Ascending aorta (tissue), 2 donors: ENCODE data around the gene BOC. TPM values are rescaled to one million over a fixed set of nuclear protein-coding genes. Genes with fewer than 3 reads are reported as not detected.

Source experiments
- DNase-seq, 2 donors: peaks; one replicate each; pipeline ENCODE4 v3.0.0-alpha.2; 2019; ENCODE audit warnings: low spot score in 2 of 2
- H3K27ac ChIP-seq, 2 donors: fragments of 200-600 bp; sonication (generic); one replicate each; pipeline ENCODE4 v1.5.1; 2016 to 2017; ENCODE audit warnings: mild to moderate bottlenecking in 1 of 2
- H3K27me3 ChIP-seq: fragments of 200-600 bp; sonication (generic); one replicate; pipeline ENCODE4 v1.5.1; 2017
- H3K36me3 ChIP-seq, 2 donors: fragments of 200-600 bp; sonication (generic); one replicate each; pipeline ENCODE4 v1.5.1; 2016
- H3K4me1 ChIP-seq, 2 donors: fragments of 200-600 bp; sonication (generic); one replicate each; pipeline ENCODE4 v1.5.1; 2016 to 2017; ENCODE audit warnings: mild to moderate bottlenecking in 1 of 2
- H3K4me3 ChIP-seq, 2 donors: fragments of 200-600 bp; sonication (generic); one replicate each; pipeline ENCODE4 v1.5.1; 2016 to 2017; ENCODE audit warnings: mild to moderate bottlenecking in 1 of 2
- H3K9me3 ChIP-seq, 2 donors: fragments of 200-600 bp; sonication (generic); one replicate each; pipeline ENCODE4 v1.5.1; 2016
- intact Hi-C: fragments of 100-400 bp; cut with DNase I; formaldehyde crosslinking; loops from one replicate; pipeline ENCODE4 v1.15.1; 2023
- total RNA-seq: library from RNA; depleted of rRNA; stranded (reverse); fragments of >200 nt; gene quantifications from one replicate; pipeline ENCODE4 v1.1.0, GENCODE V29; 2016
- TF ChIP-seq, protein P1 (sequence below), 3 experiments: fragments of 200-600 bp in 2 of 3; fragments of 450-650 bp in 1 of 3; sonication (generic) in 2 of 3; IDR thresholded peaks; one replicate each; pipeline ENCODE4 v1.5.1; 2016 to 2019; ENCODE audit warnings: antibody characterized with exemption in 3 of 3, mild to moderate bottlenecking in 1 of 3, moderate library complexity in 1 of 3

BOC gene, protein sequence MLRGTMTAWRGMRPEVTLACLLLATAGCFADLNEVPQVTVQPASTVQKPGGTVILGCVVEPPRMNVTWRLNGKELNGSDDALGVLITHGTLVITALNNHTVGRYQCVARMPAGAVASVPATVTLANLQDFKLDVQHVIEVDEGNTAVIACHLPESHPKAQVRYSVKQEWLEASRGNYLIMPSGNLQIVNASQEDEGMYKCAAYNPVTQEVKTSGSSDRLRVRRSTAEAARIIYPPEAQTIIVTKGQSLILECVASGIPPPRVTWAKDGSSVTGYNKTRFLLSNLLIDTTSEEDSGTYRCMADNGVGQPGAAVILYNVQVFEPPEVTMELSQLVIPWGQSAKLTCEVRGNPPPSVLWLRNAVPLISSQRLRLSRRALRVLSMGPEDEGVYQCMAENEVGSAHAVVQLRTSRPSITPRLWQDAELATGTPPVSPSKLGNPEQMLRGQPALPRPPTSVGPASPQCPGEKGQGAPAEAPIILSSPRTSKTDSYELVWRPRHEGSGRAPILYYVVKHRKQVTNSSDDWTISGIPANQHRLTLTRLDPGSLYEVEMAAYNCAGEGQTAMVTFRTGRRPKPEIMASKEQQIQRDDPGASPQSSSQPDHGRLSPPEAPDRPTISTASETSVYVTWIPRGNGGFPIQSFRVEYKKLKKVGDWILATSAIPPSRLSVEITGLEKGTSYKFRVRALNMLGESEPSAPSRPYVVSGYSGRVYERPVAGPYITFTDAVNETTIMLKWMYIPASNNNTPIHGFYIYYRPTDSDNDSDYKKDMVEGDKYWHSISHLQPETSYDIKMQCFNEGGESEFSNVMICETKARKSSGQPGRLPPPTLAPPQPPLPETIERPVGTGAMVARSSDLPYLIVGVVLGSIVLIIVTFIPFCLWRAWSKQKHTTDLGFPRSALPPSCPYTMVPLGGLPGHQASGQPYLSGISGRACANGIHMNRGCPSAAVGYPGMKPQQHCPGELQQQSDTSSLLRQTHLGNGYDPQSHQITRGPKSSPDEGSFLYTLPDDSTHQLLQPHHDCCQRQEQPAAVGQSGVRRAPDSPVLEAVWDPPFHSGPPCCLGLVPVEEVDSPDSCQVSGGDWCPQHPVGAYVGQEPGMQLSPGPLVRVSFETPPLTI
- total RNA-seq: 31.3 TPM

DNA sequence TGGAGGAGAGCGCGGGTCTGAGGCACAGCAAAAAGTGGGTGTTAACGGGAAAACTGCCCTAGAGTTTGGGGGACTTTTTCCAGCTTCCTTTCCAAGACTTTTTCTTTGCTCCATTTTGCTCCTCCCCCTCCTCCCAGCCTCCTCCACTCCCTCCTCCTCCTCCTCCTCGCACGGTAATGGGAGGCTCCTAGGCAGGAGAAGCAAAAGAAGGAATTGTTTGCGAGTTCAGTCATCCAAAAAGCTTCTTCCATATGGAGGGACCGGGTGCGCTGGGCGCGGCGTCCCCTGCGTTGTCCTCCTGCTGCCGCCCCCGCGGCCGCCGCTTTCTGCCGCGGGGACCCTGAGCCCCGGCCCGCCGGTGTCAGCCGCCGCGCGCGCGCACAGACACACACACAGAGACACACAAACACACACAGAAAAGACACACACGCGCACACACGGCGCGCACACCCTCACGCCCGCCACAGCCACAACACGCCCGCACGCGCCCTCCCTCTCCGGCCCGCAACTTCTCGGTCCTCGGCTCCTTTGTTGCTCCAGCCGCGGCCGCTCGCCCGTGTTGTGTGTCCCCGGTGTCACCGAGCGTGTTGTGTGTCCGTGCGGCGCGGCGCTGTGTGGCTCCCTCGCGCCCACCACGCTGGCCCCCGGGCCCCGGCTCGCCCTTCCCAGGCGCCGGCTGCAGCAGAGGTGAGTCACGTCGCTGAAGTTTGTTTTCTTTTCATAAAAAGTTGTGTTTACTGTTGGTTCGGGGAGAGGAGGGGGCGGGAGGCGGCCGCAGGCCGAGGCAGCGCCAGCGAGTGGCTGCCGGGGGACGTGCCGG lies at the start of gene BOC:
TSS of gene BOC (plus strand) at position 228 of the 820 bp plus-strand sequence. CDS start 38,246 bp downstream, outside the sequence.
- no peak for DNase-seq
- intact Hi-C loops: loop anchor here (1.0 to 5.0 kb wide), 4 partner anchors 51 to 1124 kb away; partner anchors contain the start of gene C3orf52
- Histone ChIP-seq H3K9me3 (no peaks in the 10 kb centered on the region), H3K27ac (peak within 1 kb of the TSS; percentile 85 to 90), H3K36me3 (no peaks in the 10 kb centered on the region), H3K4me1 (peaks cover 0 to 4% of the 10 kb centered on the region in 2 donors), H3K4me3 (peak within 1 kb of the TSS; percentile 70 to 94), H3K27me3 (no peaks in the 10 kb centered on the region)
- TF ChIP-seq, protein P1, sequence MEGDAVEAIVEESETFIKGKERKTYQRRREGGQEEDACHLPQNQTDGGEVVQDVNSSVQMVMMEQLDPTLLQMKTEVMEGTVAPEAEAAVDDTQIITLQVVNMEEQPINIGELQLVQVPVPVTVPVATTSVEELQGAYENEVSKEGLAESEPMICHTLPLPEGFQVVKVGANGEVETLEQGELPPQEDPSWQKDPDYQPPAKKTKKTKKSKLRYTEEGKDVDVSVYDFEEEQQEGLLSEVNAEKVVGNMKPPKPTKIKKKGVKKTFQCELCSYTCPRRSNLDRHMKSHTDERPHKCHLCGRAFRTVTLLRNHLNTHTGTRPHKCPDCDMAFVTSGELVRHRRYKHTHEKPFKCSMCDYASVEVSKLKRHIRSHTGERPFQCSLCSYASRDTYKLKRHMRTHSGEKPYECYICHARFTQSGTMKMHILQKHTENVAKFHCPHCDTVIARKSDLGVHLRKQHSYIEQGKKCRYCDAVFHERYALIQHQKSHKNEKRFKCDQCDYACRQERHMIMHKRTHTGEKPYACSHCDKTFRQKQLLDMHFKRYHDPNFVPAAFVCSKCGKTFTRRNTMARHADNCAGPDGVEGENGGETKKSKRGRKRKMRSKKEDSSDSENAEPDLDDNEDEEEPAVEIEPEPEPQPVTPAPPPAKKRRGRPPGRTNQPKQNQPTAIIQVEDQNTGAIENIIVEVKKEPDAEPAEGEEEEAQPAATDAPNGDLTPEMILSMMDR (IDR thresholded peaks at IDR 0.05): no peak

- no peaks in the 10 kb centered on the region for H3K9me3 ChIP-seq
- no peaks in the 10 kb centered on the region for H3K27me3 ChIP-seq
- no peak for DNase-seq
- no peak overlapping the region for H3K27ac ChIP-seq
- H3K4me3 ChIP-seq: no peak overlapping the region
- TF ChIP-seq, protein P1 (IDR thresholded peaks at IDR 0.05): no peak
- H3K4me1 ChIP-seq: peaks cover 0 to 4% of the 10 kb centered on the region in 2 donors
- H3K36me3 ChIP-seq: no peaks in the 10 kb centered on the region
- intact Hi-C loops: no loop called here
These were observed 49.7 kb upstream of the BOC start for GRCh38 chr3:113161661-113162060.

- DNase-seq: no peak
- no peaks in the 10 kb centered on the region for H3K9me3 ChIP-seq
- TF ChIP-seq, protein P1 (IDR thresholded peaks at IDR 0.05): no peak
- intact Hi-C loops: no loop called here
- H3K27me3 ChIP-seq: no peaks in the 10 kb centered on the region
- no peak overlapping the region for H3K27ac ChIP-seq
- no peak overlapping the region for H3K4me3 ChIP-seq
- peaks cover 0 to 11% of the 10 kb centered on the region in 2 donors for H3K4me1 ChIP-seq
- no peaks in the 10 kb centered on the region for H3K36me3 ChIP-seq
These were observed 48.2 kb upstream of the BOC start for GRCh38 chr3:113163152-113163551.

- TF ChIP-seq, protein P1 (IDR thresholded peaks at IDR 0.05): no peak
- Histone ChIP-seq H3K27me3 (no peaks in the 10 kb centered on the region), H3K27ac (peak overlapping the region in 1 of 2 donors; percentile 60), H3K4me3 (no peak overlapping the region), H3K9me3 (no peaks in the 10 kb centered on the region), H3K36me3 (no peaks in the 10 kb centered on the region), H3K4me1 (peaks cover 0 to 11% of the 10 kb centered on the region in 2 donors)
- DNase-seq: no peak
- intact Hi-C loops: no loop called here
These were observed 45.5 kb upstream of the BOC start for GRCh38 chr3:113165841-113166240.

DNA sequence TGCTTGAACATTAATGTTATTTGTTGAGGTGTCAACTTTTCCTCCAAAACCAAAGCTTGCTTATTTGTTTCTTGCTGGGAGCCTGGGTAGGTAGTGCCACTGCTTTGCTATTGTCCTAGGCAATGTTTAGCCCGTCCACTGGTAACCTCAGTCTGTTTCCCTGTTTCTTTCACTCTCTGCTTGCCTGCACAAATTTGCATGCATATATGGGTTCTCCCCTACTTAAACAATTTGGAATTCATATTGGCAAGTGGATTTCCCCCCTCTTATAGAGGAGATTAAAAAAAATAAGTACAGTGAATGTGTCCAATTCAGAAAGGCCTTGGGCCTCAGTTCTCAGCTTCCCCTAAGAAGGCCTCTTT lies 45.0 kb upstream of the BOC start:
- H3K27ac ChIP-seq: peak overlapping the region; percentile 60 to 76

More for the DNA sequence above, 45.0 kb upstream of the BOC start:
- no peaks in the 10 kb centered on the region for H3K9me3 ChIP-seq
- peaks cover 0 to 11% of the 10 kb centered on the region in 2 donors for H3K4me1 ChIP-seq
- H3K27me3 ChIP-seq: no peaks in the 10 kb centered on the region
- TF ChIP-seq, protein P1 (IDR thresholded peaks at IDR 0.05): no peak
- no peak for DNase-seq
- H3K36me3 ChIP-seq: no peaks in the 10 kb centered on the region
- intact Hi-C loops: no loop called here
- H3K4me3 ChIP-seq: no peak overlapping the region
